AG10803 (cell line): ENCODE results near the gene PEMT.

Experiments
- DNase-seq: peaks from one replicate; pipeline ENCODE4 v3.0.0; 2010; ENCODE audit warnings: low read depth
- H3K4me3 ChIP-seq: 2 replicates; pipeline ENCODE4 v1.5.1; 2011; ENCODE audit warnings: mild to moderate bottlenecking, low read length, control low read depth
- CTCF ChIP-seq: conservative IDR thresholded peaks from 2 replicates; pipeline ENCODE4 v1.5.1; 2011; ENCODE audit warnings: mild to moderate bottlenecking, low read length, control low read depth, inconsistent platforms

PEMT gene

GRCh38 chr17:17508019-17508535, 83.4 kb downstream of the PEMT start:
- no peak for DNase-seq
- TF ChIP-seq CTCF: no peak
- H3K4me3 ChIP-seq: no peak overlapping the region

DNA sequence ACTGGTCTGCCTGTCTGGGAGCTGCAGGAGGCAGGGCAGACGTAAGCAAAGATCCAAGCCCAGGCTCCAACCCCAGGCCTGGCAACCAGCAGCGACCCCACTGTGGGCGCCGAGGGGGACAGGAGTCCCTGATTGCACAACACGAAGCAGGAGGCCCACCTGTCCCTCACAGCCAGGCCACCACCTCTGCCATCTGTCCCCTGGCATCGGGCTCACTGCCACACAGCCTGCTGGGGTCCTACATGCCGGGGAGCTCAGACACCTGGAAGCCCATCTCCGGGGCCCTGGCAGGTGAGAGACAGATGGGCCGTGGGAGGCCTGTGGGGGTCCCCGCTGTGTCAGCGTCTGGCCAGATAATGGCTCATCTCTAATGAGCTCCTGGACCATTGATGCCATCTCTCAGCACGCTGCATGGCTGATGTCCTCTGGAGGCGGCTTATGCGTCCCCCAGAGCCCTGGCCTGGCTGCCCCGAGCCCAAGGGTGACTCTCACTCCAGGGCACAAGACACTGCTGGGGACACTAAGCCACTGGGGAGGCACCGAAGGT, 84.0 kb downstream of the PEMT start:
- TF ChIP-seq CTCF: no peak
- H3K4me3 ChIP-seq: no peak overlapping the region
- DNase-seq: no peak

DNA sequence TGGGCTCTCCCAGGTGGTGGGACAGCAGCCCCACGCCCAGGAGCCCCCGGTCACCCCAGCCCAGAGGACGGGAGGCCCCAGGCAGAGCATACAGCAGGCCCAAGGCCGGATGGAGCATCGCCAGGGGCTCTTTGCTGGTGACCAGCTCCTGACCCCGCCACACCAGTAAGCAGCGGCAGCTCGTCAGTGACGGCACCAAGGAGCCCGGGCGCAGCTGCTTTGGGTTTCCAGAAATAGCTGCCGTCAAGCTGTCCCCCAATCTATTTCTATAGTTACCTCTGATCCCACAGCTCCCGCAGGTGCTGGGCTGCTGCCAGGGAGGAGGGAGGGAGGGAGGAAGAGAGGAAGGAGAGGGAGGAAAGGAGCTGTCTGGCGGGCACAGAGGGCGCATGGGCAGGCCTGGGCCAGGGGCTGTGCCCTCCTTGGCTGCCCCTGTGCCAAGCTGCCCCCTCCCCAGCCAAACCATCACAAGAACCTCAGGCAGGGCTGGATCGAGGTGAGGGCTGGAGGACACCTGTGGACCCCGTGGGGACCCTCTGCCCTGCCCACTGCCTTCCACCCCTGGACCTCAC, 84.5 kb downstream of the PEMT start:
- no peak for DNase-seq

GRCh38 chr17:17506181-17506741, 85.2 kb downstream of the PEMT start:
- H3K4me3 ChIP-seq: no peak overlapping the region
- TF ChIP-seq CTCF: no peak
- DNase-seq: no peak

More for the DNA sequence above, 84.5 kb downstream of the PEMT start:
- no peak for TF ChIP-seq CTCF
- no peak overlapping the region for H3K4me3 ChIP-seq

DNA sequence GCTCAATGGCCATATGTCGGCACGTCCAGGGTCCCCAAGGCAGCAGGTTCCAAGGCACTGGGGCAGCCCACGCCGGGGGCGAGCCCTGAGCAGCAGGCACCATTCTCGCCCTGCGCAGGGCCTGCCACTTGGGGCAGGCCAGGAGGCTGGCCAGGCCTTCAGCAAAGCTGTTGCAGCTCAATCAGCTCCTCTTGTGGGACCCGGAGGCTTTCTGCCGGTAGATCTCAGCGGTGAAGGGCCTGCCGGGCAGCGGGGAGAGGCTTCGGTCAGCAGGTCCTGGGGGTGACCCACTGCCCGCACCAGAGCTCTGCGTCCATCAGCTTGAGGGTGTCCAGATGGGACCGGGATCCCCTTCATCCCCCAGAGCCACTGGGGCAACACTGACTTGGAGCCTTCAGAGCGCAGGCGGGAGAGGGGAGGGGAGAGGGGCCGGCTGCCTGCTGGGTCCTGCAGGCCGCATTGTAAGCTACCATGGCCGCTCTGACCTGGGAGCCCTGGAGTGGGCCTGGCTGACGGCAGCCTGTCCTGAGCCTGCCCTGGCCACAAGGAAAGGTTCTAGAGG, 85.8 kb downstream of the PEMT start:
- no peak for TF ChIP-seq CTCF
- no peak overlapping the region for H3K4me3 ChIP-seq
- no peak for DNase-seq

DNA sequence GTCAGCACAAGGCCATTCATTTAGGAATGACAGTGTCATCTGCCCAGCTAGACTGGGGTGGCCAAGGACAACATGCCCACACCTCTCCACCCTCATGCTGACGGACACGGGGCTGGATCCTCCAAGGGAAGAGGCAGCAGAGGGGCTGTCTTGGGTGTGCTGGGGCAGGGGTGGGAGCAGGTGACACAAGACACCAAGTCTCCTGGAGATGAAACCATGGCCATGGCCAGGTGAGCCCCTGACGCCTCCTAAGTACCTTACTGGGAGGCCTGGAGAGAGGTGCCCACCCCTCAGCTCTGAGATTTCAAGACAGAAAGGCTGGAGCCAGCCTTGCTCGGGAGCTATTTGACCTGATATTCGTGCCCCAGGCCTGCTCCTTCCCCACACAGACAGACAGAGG, 86.4 kb downstream of the PEMT start:
- no peak overlapping the region for H3K4me3 ChIP-seq
- TF ChIP-seq CTCF: no peak

More for the DNA sequence above, 86.4 kb downstream of the PEMT start:
- no peak for DNase-seq
